Activated gamma-delta T cell (primary cell): ENCODE data around the gene NANOS3.
A peak's percentile ranks its signal among the peaks of the same experiment; 100 is the strongest.

Experiments used
- DNase-seq: peaks from one replicate; lab custom pipeline; 2025; lab: John Stamatoyannopoulos, UW

NANOS3 gene

GRCh38 chr19:13885826-13886365 is 9.0 kb downstream of the NANOS3 start:
- DNase-seq = no peak

GRCh38 chr19:13887018-13887436 is 10.1 kb downstream of the NANOS3 start:
- no peak for DNase-seq

GRCh38 chr19:13887517-13887916 is 10.6 kb downstream of the NANOS3 start:
- no peak for DNase-seq

- DNase-seq = no peak
Measured at GRCh38 chr19:13888281-13888680, 11.3 kb downstream of the NANOS3 start.

- DNase-seq = no peak
Measured at GRCh38 chr19:13890136-13890535, 13.2 kb downstream of the NANOS3 start.

- DNase-seq = no peak
Measured at GRCh38 chr19:13892870-13893269, 15.9 kb downstream of the NANOS3 start.

- no peak for DNase-seq
Measured at GRCh38 chr19:13894552-13894951, 17.6 kb downstream of the NANOS3 start.

- no peak for DNase-seq
Measured at GRCh38 chr19:13896227-13896626, 19.3 kb downstream of the NANOS3 start.

GRCh38 chr19:13899393-13899792 is 22.5 kb downstream of the NANOS3 start:
- DNase-seq = no peak

- DNase-seq = no peak
Measured at GRCh38 chr19:13899912-13900584, 23.1 kb downstream of the NANOS3 start.

- no peak for DNase-seq
Measured at GRCh38 chr19:13902993-13903555, 26.1 kb downstream of the NANOS3 start.

- DNase-seq = peak; percentile 89
Measured at GRCh38 chr19:13905634-13906520, 28.9 kb downstream of the NANOS3 start, which contains the start of the genes BRME1 and CC2D1A. Gene BRME1, minus strand, starts transcription at chr19:13906117. Its CDS starts 1,225 bp downstream, at chr19:13904892. Gene CC2D1A, plus strand, starts transcription at chr19:13906201. Its CDS starts 241 bp downstream, at chr19:13906442.

- DNase-seq = no peak
Measured at GRCh38 chr19:13906521-13906904, 29.6 kb downstream of the NANOS3 start.

- no peak for DNase-seq
Measured at GRCh38 chr19:13906910-13907309, 30.0 kb downstream of the NANOS3 start.

- no peak for DNase-seq
Measured at GRCh38 chr19:13908674-13909073, 31.7 kb downstream of the NANOS3 start.

GRCh38 chr19:13909430-13909829 is 32.5 kb downstream of the NANOS3 start:
- no peak for DNase-seq

- no peak for DNase-seq
Measured at GRCh38 chr19:13913352-13913751, 36.4 kb downstream of the NANOS3 start.

GRCh38 chr19:13914777-13915176 is 37.8 kb downstream of the NANOS3 start:
- DNase-seq = no peak

- no peak for DNase-seq
Measured at GRCh38 chr19:13917888-13918406, 41.0 kb downstream of the NANOS3 start.

GRCh38 chr19:13918726-13919411 is 41.9 kb downstream of the NANOS3 start:
- no peak for DNase-seq

GRCh38 chr19:13920524-13920923 is 43.6 kb downstream of the NANOS3 start:
- no peak for DNase-seq
